ENCODE data around the gene FRMD1. TPM values are rescaled to one million over a fixed set of nuclear protein-coding genes. Genes with fewer than 3 reads are reported as not detected.
A peak's percentile ranks its signal among the peaks of the same experiment; 100 is the strongest.

FRMD1 gene
- total RNA-seq, 1 experiment from 2014 or later = not detected

- no peak for DNase-seq (ENCODE audit: unreplicated experiment)
- intact Hi-C loops (cut with micrococcal nuclease) = no loop called here
- CTCF ChIA-PET = no interaction called here
- no peak for TF ChIP-seq CTCF (IDR thresholded peaks at IDR 0.05; ENCODE audit: unreplicated experiment)
- Mint-ChIP-seq H3K27me3 (ENCODE audit: insufficient read depth, unreplicated experiment) (no peaks in the 10 kb centered on the region), H3K9me3 (ENCODE audit: unreplicated experiment) (no peaks in the 10 kb centered on the region), H3K4me3 (ENCODE audit: unreplicated experiment) (no peak overlapping the region), H3K36me3 (ENCODE audit: insufficient read depth, unreplicated experiment) (no peaks in the 10 kb centered on the region), H3K27ac (ENCODE audit: low read depth, unreplicated experiment) (no peak overlapping the region), H3K4me1 (ENCODE audit: insufficient read depth, unreplicated experiment) (peaks cover 7% of the 10 kb centered on the region)
- no TSS peak for BruUV-seq (replicated peaks)
- POLR2A ChIA-PET = interaction anchor here (0.6 kb wide), 1 partner anchor 695 kb away, joined by 3 read pairs; no protein-coding TSS in a partner anchor
Observed at GRCh38 chr6:168062346-168063289, 16.4 kb downstream of the FRMD1 start.

GRCh38 chr6:168061269-168062210 lies 17.5 kb downstream of the FRMD1 start:
- CTCF ChIA-PET = interaction anchor here (0.6 to 1.3 kb wide), 3 partner anchors 23 to 299 kb away, joined by 3 read pairs; no protein-coding TSS in a partner anchor
- H3K9me3 Mint-ChIP-seq (ENCODE audit: unreplicated experiment) = no peaks in the 10 kb centered on the region
- no TSS peak for BruUV-seq (replicated peaks)
- H3K36me3 Mint-ChIP-seq (ENCODE audit: insufficient read depth, unreplicated experiment) = no peaks in the 10 kb centered on the region
- no peak overlapping the region for H3K27ac Mint-ChIP-seq (ENCODE audit: low read depth, unreplicated experiment)
- H3K4me1 Mint-ChIP-seq (ENCODE audit: insufficient read depth, unreplicated experiment) = peaks cover 7% of the 10 kb centered on the region
- TF ChIP-seq CTCF (IDR thresholded peaks at IDR 0.05; ENCODE audit: unreplicated experiment) = no peak
- POLR2A ChIA-PET = interaction anchor here (0.6 kb wide), 1 partner anchor 696 kb away, joined by 3 read pairs; no protein-coding TSS in a partner anchor
- intact Hi-C loops (cut with micrococcal nuclease) = no loop called here
- no peak overlapping the region for H3K4me3 Mint-ChIP-seq (ENCODE audit: unreplicated experiment)
- no peak for DNase-seq (ENCODE audit: unreplicated experiment)
- H3K27me3 Mint-ChIP-seq (ENCODE audit: insufficient read depth, unreplicated experiment) = no peaks in the 10 kb centered on the region

- no peaks in the 10 kb centered on the region for H3K27me3 Mint-ChIP-seq (ENCODE audit: insufficient read depth, unreplicated experiment)
- no TSS peak for BruUV-seq (replicated peaks)
- peak; percentile 74 for DNase-seq (ENCODE audit: unreplicated experiment)
Observed at GRCh38 chr6:168060521-168060931, 18.5 kb downstream of the FRMD1 start.

More at GRCh38 chr6:168060521-168060931, 18.5 kb downstream of the FRMD1 start:
- H3K9me3 Mint-ChIP-seq (ENCODE audit: unreplicated experiment) = no peaks in the 10 kb centered on the region
- no peaks in the 10 kb centered on the region for H3K36me3 Mint-ChIP-seq (ENCODE audit: insufficient read depth, unreplicated experiment)
- CTCF ChIA-PET = interaction anchor here (0.8 to 1.3 kb wide), 4 partner anchors 22 to 294 kb away, joined by 3 read pairs; no protein-coding TSS in a partner anchor
- H3K4me1 Mint-ChIP-seq (ENCODE audit: insufficient read depth, unreplicated experiment) = peaks cover 7% of the 10 kb centered on the region
- peak overlapping the region; percentile 78 for H3K27ac Mint-ChIP-seq (ENCODE audit: low read depth, unreplicated experiment)
- POLR2A ChIA-PET = no interaction called here
- H3K4me3 Mint-ChIP-seq (ENCODE audit: unreplicated experiment) = no peak overlapping the region
- intact Hi-C loops (cut with micrococcal nuclease) = no loop called here
- peak; percentile 47 for TF ChIP-seq CTCF (IDR thresholded peaks at IDR 0.05; ENCODE audit: unreplicated experiment)

Data from MCF 10A (cell line).